ENCODE results near the gene DAPK2.

DNA sequence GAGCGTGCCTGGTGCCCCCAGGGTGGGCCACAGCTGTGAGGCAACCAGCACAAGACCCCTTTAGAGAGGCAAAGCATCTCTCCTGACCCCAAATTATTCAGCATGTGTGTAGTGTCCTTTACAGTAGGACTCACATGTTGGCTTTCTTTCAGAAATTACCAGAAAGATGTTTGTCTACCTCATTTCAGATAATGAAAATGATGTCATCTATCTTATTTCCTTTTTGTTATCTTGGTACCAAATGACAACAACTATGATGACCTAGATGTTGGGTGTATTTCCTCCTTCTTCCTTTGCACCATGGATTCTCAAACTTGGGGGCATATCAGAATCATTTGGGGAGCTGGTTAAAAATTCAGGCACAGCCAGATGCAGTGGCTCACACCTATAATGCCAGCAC lies 50.5 kb downstream of the DAPK2 start:
- no peak for TF ChIP-seq CTCF (IDR thresholded peaks at IDR 0.05)
- no peak for TF ChIP-seq POLR2A (IDR thresholded peaks at IDR 0.05; ENCODE audit: low read length)
- TF ChIP-seq, protein P1, sequence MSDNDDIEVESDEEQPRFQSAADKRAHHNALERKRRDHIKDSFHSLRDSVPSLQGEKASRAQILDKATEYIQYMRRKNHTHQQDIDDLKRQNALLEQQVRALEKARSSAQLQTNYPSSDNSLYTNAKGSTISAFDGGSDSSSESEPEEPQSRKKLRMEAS (IDR thresholded peaks at IDR 0.05): no peak
- TF ChIP-seq SREBF2 (IDR thresholded peaks at IDR 0.05): no peak

All from A549 (cell line).